ENCODE data around the gene PRDM5. TPM values are rescaled to one million over a fixed set of nuclear protein-coding genes. Genes with fewer than 3 reads are reported as not detected.

PRDM5 gene
- total RNA-seq, 1 experiment from 2014 or later: 0.85 TPM

DNA sequence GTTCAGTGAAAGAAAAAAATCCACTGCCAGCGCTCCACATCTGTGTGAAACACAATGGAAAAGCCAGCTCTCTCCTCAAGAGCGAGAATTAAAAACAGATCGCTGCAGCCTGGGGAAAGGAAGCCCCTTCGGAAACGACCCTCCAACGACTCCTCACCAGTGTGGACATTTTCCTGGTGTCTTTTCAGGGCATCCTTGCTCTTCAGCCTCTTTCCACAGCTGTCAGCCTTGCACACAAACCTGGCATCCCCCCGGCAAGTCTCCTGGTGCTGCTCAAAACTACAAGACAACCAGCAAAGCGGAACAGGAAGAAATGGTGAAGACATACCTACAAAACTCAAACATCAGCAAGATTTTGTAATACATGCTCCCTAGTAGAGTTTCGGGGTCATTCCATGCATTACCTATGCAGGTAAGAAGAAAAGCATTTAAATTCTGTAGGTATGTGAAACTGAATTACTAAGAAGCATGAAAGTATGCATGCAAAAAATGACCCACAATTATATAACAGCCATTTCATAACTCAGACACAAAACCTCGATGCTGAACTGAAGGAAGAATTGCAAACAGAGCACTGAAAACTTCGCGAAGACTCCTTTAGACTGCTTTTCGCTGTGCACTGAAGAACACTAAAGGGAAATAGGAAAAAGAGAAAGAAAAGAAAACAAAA, 106.1 kb downstream of the PRDM5 start:
- no peaks in the 10 kb centered on the region for H3K9me2 ChIP-seq (ENCODE audit: insufficient read depth)
- no peaks in the 10 kb centered on the region for H3K36me3 ChIP-seq (ENCODE audit: low read depth)
- CTCF ChIA-PET: no interaction called here
- H4K20me1 ChIP-seq (ENCODE audit: insufficient read depth): no peaks in the 10 kb centered on the region
- H3K4me1 ChIP-seq (replicated peaks; ENCODE audit: insufficient read depth): no peaks in the 10 kb centered on the region
- H3K4me2 ChIP-seq: no peak overlapping the region; the same call in 1 of the 2 replicates
- no peak overlapping the region for H2AFZ ChIP-seq
- H3K79me2 ChIP-seq (ENCODE audit: low read depth): no peaks in the 10 kb centered on the region
- DNase-seq: no peak
- no peaks in the 10 kb centered on the region for H3K27me3 ChIP-seq (ENCODE audit: insufficient read depth, low read depth)
- no peak for TF ChIP-seq EZH2 (IDR thresholded peaks at IDR 0.05; ENCODE audit: low read depth)
- no peak for TF ChIP-seq CTCF (conservative IDR thresholded peaks at IDR 0.05)
- H3K4me3 ChIP-seq: no peak overlapping the region
- intact Hi-C loops (cut with micrococcal nuclease; ENCODE audit: unreplicated experiment): no loop called here
- no peaks in the 10 kb centered on the region for H3F3A ChIP-seq (ENCODE audit: insufficient read depth, low read depth)
- POLR2A ChIA-PET (ENCODE audit: unreplicated experiment): no interaction called here
- no peaks in the 10 kb centered on the region for H3K9me3 ChIP-seq (ENCODE audit: insufficient read depth, low read depth)
- H3K27ac ChIP-seq: no peak overlapping the region
- BruUV-seq (replicated peaks): no TSS peak

- Histone ChIP-seq H3F3A (ENCODE audit: insufficient read depth, low read depth) (no peaks in the 10 kb centered on the region), H3K9me2 (ENCODE audit: insufficient read depth) (no peaks in the 10 kb centered on the region), H2AFZ (no peak overlapping the region), H3K4me1 (replicated peaks; ENCODE audit: insufficient read depth) (no peaks in the 10 kb centered on the region), H4K20me1 (ENCODE audit: insufficient read depth) (no peaks in the 10 kb centered on the region), H3K4me2 (no peak overlapping the region), H3K79me2 (ENCODE audit: low read depth) (no peaks in the 10 kb centered on the region), H3K4me3 (no peak overlapping the region), H3K27ac (no peak overlapping the region), H3K9me3 (ENCODE audit: insufficient read depth, low read depth) (no peaks in the 10 kb centered on the region), H3K27me3 (ENCODE audit: insufficient read depth, low read depth) (no peaks in the 10 kb centered on the region), H3K36me3 (ENCODE audit: low read depth) (no peaks in the 10 kb centered on the region)
- no peak for DNase-seq
- intact Hi-C loops (cut with micrococcal nuclease; ENCODE audit: unreplicated experiment): no loop called here
- no TSS peak for BruUV-seq (replicated peaks)
- ChIA-PET CTCF (no interaction called here), POLR2A (ENCODE audit: unreplicated experiment) (no interaction called here)
- TF ChIP-seq CTCF (conservative IDR thresholded peaks at IDR 0.05) (no peak), EZH2 (IDR thresholded peaks at IDR 0.05; ENCODE audit: low read depth) (no peak)
Measured at GRCh38 chr4:120815361-120815760, 107.2 kb downstream of the PRDM5 start.

DNA sequence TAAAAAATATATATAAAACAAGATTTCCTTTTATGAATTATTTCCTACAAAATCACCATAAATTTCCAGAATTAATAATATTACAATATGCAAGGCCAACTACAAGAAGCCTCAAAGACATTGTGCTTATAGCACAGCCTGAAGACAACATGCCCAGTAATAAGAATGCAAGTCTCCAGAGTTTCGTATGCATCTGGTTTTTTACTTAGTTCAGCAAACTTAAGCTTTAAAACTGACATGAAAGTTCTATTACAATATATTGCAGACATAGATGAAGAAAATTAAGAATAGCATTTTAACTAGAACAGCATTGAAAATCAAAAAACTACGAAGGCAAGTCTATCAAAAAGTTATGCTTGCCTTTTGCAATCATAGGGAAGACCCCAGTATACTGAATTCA, 107.6 kb downstream of the PRDM5 start:
- Histone ChIP-seq H3K27me3 (ENCODE audit: insufficient read depth, low read depth) (no peaks in the 10 kb centered on the region), H3K4me3 (no peak overlapping the region), H3K9me2 (ENCODE audit: insufficient read depth) (no peaks in the 10 kb centered on the region), H2AFZ (no peak overlapping the region), H3K4me1 (replicated peaks; ENCODE audit: insufficient read depth) (no peaks in the 10 kb centered on the region), H3K36me3 (ENCODE audit: low read depth) (no peaks in the 10 kb centered on the region), H4K20me1 (ENCODE audit: insufficient read depth) (no peaks in the 10 kb centered on the region), H3K4me2 (no peak overlapping the region), H3K27ac (no peak overlapping the region), H3F3A (ENCODE audit: insufficient read depth, low read depth) (no peaks in the 10 kb centered on the region), H3K9me3 (ENCODE audit: insufficient read depth, low read depth) (no peaks in the 10 kb centered on the region), H3K79me2 (ENCODE audit: low read depth) (no peaks in the 10 kb centered on the region)
- POLR2A ChIA-PET (ENCODE audit: unreplicated experiment): no interaction called here
- CTCF ChIA-PET: no interaction called here
- intact Hi-C loops (cut with micrococcal nuclease; ENCODE audit: unreplicated experiment): no loop called here
- DNase-seq: no peak
- no peak for TF ChIP-seq CTCF (conservative IDR thresholded peaks at IDR 0.05)
- TF ChIP-seq EZH2 (IDR thresholded peaks at IDR 0.05; ENCODE audit: low read depth): no peak
- BruUV-seq (replicated peaks): no TSS peak
